Tibial artery (tissue), 4 donors: Measurements from ENCODE around the gene STX12.

Source experiments
- DNase-seq, 2 donors: peaks; one replicate each; pipeline ENCODE4 v3.0.0-alpha.2; 2019
- H3K27ac ChIP-seq, 2 donors: fragments of 200-600 bp; sonication (generic) in 1 of 2; 1 replicate in 1 of 2; 2 replicates in 1 of 2; pipeline ENCODE4 v1.5.1; 2018 to 2019; ENCODE audit warnings: mild to moderate bottlenecking in 1 of 2
- H3K27me3 ChIP-seq, 2 donors: fragments of 200-600 bp; sonication (generic) in 1 of 2; one replicate each; pipeline versions ENCODE4 v1.5.1 to v1.6.0; 2016 to 2019
- H3K36me3 ChIP-seq, 3 donors: fragments of 200-600 bp; sonication (generic) in 2 of 3; one replicate each; pipeline ENCODE4 v1.5.1; 2016 to 2019; ENCODE audit warnings: mild to moderate bottlenecking in 2 of 3
- H3K4me1 ChIP-seq, 4 donors: fragments of 200-600 bp; sonication (generic) in 2 of 4; 1 replicate in 3 of 4; 2 replicates in 1 of 4; pipeline ENCODE4 v1.5.1; 2016 to 2019
- H3K4me3 ChIP-seq, 2 donors: fragments of 200-600 bp; sonication (generic) in 1 of 2; 1 replicate in 1 of 2; 2 replicates in 1 of 2; pipeline ENCODE4 v1.5.1; 2018 to 2019; ENCODE audit warnings: mild to moderate bottlenecking in 2 of 2
- H3K9me3 ChIP-seq, 3 donors: fragments of 200-600 bp; sonication (generic) in 1 of 3; one replicate each; pipeline ENCODE4 v1.5.1; 2016 to 2019
- intact Hi-C: fragments of 100-400 bp; cut with DNase I; formaldehyde crosslinking; loops from one replicate; pipeline ENCODE4 v1.15.0; 2023; ENCODE audit warnings: low total_unique reads
- TF ChIP-seq, protein P1 (sequence below), 2 experiments: fragments of 200-600 bp in 1 of 2; fragments of 450-650 bp in 1 of 2; IDR thresholded peaks; one replicate each; pipeline ENCODE4 v1.5.1; 2017 to 2019; ENCODE audit warnings: antibody characterized with exemption in 2 of 2, mild to moderate bottlenecking in 1 of 2, moderate library complexity in 1 of 2

The STX12 gene

GRCh38 chr1:27772932-27773825, at the start of gene STX12:
TSS of gene STX12 (plus strand) at chr1:27773219. CDS start at chr1:27773308, 89 bp downstream.
- no peaks in the 10 kb centered on the region for H3K27me3 ChIP-seq
- intact Hi-C loops = loop anchor here (1.0 kb wide), 1 partner anchor 48 kb away; the partner anchor contains the start of gene FAM76A
- peak; percentile 99 to 100 for DNase-seq

DNA sequence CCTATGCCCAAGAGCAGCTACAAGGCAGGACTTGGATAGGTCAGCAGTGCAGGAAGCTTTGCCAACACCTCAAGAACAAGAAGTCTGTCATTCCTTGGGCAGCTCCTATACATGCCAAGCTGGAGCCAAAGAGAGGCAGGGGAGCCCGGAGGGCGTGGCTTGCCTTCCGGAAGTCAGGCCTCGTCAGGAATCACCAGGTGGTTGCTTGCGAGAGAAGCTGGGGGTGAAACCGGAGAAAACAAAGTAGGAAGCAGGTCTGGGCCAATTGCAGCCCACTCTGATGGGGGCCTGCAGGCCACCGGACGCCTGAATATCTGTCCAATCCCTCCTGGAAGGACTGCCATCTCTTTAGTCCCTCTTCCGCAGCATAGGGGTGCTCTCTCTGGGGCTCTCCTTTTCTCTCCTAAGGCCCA, 48.1 kb upstream of the STX12 start:
- H3K4me1 ChIP-seq = peaks cover 5 to 14% (median 12%) of the 10 kb centered on the region in 4 donors
- no peaks in the 10 kb centered on the region for H3K9me3 ChIP-seq
- peaks cover 9 to 15% (median 10%) of the 10 kb centered on the region in 3 donors for H3K36me3 ChIP-seq
- intact Hi-C loops = loop anchor here (1.0 to 5.0 kb wide), 2 partner anchors 48 to 53 kb away; partner anchors contain the start of genes IFI6 and STX12
- peak overlapping the region; percentile 94 to 99 for H3K4me3 ChIP-seq
- H3K27me3 ChIP-seq = no peaks in the 10 kb centered on the region
- TF ChIP-seq, protein P1, sequence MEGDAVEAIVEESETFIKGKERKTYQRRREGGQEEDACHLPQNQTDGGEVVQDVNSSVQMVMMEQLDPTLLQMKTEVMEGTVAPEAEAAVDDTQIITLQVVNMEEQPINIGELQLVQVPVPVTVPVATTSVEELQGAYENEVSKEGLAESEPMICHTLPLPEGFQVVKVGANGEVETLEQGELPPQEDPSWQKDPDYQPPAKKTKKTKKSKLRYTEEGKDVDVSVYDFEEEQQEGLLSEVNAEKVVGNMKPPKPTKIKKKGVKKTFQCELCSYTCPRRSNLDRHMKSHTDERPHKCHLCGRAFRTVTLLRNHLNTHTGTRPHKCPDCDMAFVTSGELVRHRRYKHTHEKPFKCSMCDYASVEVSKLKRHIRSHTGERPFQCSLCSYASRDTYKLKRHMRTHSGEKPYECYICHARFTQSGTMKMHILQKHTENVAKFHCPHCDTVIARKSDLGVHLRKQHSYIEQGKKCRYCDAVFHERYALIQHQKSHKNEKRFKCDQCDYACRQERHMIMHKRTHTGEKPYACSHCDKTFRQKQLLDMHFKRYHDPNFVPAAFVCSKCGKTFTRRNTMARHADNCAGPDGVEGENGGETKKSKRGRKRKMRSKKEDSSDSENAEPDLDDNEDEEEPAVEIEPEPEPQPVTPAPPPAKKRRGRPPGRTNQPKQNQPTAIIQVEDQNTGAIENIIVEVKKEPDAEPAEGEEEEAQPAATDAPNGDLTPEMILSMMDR (IDR thresholded peaks at IDR 0.05) = no peak
- peak overlapping the region; percentile 75 to 93 for H3K27ac ChIP-seq
- peak; percentile 21 to 64 for DNase-seq

More at GRCh38 chr1:27772932-27773825, at the start of gene STX12:
- H3K4me3 ChIP-seq = peak within 1 kb of the TSS; percentile 75 to 82
- H3K4me1 ChIP-seq = peaks cover 0 to 43% (median 14%) of the 10 kb centered on the region in 4 donors
- H3K36me3 ChIP-seq = peaks cover 0 to 10% (median 0%) of the 10 kb centered on the region in 3 donors
- TF ChIP-seq, protein P1 (IDR thresholded peaks at IDR 0.05) = no peak
- H3K27ac ChIP-seq = peak within 1 kb of the TSS; percentile 93 to 94
- H3K9me3 ChIP-seq = no peaks in the 10 kb centered on the region

DNA sequence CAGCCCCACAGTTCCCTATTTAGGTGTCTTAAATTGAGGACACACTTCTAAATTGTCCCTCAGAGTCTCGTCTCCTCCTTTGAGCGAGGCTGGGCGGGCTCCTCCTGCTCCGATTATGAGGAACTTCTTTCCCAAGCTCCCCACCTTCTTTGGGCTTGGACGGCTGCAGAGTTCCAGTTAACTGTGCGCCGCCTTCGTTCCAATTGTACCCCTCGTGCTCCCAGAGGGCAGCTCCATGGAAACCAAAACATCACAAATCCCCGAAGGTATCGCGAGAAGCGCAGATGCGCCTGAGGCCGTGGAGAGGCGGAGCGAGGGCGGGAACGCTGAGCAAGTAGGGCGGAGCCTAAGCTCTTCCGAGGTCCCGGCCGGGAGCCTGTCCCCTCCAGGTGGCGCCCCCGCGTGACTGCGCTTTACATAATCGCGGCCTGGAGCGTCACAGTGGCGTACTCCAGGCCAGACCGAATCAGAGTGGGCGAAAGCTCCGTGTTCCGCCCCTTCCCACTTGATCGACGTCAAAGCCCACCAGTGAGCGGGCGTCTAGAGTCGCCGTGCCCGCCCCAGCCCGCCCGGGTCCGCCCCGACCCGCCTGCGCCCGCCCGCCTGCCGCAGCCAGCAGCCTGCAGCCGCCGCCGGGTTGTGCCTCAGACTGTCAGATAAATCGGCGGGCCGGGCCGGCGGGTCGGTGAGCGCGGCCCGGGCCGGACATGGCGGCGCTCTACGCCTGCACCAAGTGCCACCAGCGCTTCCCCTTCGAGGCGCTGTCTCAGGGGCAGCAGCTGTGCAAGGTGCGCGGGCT, 47.4 kb upstream of the STX12 start, which contains the start of gene FAM76A:
Gene FAM76A (plus strand): TSS at position 588 of the 799 bp plus-strand sequence. CDS start 120 bp downstream, at position 708.
- H3K4me3 ChIP-seq = peak within 1 kb of the TSS; percentile 94 to 99
- H3K27me3 ChIP-seq = no peaks in the 10 kb centered on the region
- H3K9me3 ChIP-seq = no peaks in the 10 kb centered on the region
- H3K27ac ChIP-seq = peak within 1 kb of the TSS; percentile 93 to 97
- intact Hi-C loops = loop anchor here (1.0 kb wide), 1 partner anchor 48 kb away; the partner anchor contains the start of gene STX12
- DNase-seq = peak; percentile 99 to 100
- TF ChIP-seq, protein P1 (IDR thresholded peaks at IDR 0.05) = peak; percentile 18 to 42
- H3K4me1 ChIP-seq = peaks cover 5 to 14% (median 12%) of the 10 kb centered on the region in 4 donors
- H3K36me3 ChIP-seq = peaks cover 10 to 18% (median 11%) of the 10 kb centered on the region in 3 donors

- H3K36me3 ChIP-seq = peaks cover 10 to 20% (median 18%) of the 10 kb centered on the region in 3 donors
- peak; percentile 30 to 80 for DNase-seq
- peaks cover 5 to 14% (median 12%) of the 10 kb centered on the region in 4 donors for H3K4me1 ChIP-seq
- TF ChIP-seq, protein P1 (IDR thresholded peaks at IDR 0.05) = no peak
- intact Hi-C loops = no loop called here
- peak overlapping the region; percentile 93 to 97 for H3K27ac ChIP-seq
- H3K4me3 ChIP-seq = peak overlapping the region; percentile 94 to 99
- H3K27me3 ChIP-seq = no peaks in the 10 kb centered on the region
- no peaks in the 10 kb centered on the region for H3K9me3 ChIP-seq
Observed at GRCh38 chr1:27726173-27727044, 46.6 kb upstream of the STX12 start.
